GM21786 (cell line): ENCODE data around the gene RNF183.
A peak's percentile ranks its signal among the peaks of the same experiment; 100 is the strongest.
"Not testable (repeated sequence)": the region's sequence is repeated elsewhere in the genome, so short reads cannot be mapped to it uniquely, and the experiment has no call there.

Experiments used
- ATAC-seq: cut with Tn5 transposase; IDR thresholded peaks from one replicate; pipeline ENCODE4 v1.9.1; 2021; ENCODE audit not compliant: unreplicated experiment

The RNF183 gene

DNA sequence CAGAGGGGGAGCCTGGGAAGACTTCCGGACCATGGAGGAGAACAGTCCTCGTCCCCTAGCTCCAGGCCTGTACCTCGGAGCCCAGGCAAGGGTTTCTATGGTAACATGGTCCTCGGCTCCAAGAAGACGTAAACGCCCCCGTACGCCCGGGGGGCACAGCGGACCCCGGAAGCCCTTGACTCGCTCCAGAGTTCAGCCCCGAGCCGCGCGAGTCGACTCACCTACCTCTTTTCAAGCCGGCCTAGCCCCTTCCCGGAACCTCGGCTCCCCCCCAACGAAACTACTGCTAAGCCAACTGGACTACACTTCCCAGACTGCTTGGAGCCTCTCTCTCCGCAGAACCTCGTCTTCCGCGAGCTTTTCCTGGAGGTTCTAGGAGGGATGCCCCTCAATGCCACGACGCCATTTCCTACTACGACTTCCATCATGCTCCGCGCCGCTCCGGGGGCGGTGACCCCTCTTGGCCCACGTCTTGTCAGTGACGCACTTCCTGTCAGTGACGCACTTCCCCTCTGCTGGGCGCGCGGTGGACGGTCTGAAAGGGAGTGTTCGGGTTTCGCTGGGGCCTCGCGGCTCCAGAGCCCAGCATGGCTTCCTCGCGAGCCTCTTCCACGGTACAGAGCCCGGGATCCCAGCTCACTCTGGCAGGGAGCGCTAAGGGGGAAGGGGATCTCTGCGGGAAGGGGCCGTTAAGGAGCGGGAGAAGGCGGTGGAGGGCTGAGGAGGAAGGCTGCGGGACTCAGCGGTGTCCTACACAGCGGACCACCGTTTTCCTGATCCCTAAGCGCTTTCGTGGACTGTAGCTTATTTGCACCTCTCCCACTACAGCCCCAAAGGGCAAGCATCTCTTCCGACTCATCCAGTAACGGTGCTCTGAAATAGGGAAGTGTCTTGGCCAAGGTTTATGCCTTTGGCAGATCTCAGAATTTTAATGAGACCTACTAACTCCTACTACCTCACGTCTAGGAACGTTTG is 27.7 kb downstream of the RNF183 start, which contains the start of the genes CDC26 and PRPF4:
CDC26 (minus strand) TSS at position 416 of the 975 bp plus-strand sequence. CDS start 3,065 bp downstream, outside the sequence.
PRPF4 (plus strand) TSS at position 502 of the 975 bp plus-strand sequence; CDS start at position 588, 86 bp downstream.
- ATAC-seq: peak; percentile 96

DNA sequence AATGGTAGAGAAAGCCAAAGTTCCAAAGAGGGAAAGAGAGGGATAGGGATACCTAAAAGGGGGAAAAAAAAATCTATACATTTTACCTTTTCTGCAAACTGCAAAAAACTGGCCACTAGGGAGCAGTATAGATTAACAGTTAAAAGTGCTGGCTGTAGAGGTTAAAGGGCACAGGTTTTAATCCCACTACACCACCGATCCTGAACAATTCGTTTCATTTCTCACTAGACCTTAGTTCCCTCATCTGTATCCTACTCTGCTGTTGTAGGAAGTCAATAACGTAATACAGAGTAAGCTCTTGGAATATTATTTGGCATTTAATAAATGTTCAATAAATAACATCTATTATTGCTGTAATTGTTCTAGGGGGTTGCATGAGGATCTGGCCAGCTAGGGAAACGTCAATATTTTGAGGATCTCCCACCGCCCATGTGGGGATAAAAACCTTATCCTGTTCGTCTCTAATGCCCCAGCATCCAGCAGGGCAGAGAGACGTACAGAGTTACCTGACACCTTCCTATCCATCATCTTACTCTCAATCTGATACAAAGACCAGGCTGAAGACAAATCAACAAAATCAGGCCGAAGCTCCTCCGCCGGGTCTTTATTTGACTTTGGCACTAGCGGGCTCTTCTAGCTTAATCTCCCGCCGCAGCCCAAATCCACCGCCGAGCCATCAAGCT is 28.6 kb downstream of the RNF183 start:
- ATAC-seq: peak; percentile 3

DNA sequence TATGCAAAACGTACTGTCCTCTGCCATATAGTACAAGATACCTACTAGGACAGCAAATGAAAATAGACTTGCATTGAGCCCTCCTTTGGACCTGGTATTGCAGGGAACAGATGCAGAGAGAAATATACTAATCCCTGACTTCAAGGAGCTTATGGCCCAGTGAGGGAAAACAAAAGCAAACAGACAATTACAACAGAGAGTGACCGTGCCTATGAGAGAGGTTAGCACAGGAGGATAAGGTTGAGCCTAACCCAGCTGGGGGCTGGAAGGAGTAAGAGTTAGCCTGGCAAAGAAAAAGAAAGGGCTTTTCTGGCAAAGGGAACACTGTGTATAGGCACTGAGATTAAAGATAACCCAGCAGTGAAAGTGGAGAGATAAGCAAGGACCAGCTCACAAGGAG is 33.3 kb downstream of the RNF183 start:
- no peak for ATAC-seq

DNA sequence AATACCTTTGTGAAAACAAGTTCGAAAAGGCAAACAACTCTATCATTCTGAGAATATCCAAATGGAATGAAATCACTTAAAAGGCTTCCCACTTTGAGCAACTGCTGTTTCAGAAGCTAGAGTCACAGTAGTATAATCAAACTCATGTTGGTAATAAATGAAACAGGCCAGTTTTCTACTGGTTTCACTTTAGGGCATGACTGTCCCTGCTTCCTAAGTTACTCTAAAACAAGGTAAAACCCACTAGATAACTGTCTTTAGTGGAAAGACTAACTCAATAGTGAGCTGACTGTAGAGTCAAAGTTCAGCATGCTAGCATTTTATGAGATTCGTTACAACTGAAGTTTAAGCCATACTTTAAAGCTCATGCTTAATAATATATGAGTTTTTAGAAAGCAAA is 33.8 kb downstream of the RNF183 start:
- no peak for ATAC-seq

DNA sequence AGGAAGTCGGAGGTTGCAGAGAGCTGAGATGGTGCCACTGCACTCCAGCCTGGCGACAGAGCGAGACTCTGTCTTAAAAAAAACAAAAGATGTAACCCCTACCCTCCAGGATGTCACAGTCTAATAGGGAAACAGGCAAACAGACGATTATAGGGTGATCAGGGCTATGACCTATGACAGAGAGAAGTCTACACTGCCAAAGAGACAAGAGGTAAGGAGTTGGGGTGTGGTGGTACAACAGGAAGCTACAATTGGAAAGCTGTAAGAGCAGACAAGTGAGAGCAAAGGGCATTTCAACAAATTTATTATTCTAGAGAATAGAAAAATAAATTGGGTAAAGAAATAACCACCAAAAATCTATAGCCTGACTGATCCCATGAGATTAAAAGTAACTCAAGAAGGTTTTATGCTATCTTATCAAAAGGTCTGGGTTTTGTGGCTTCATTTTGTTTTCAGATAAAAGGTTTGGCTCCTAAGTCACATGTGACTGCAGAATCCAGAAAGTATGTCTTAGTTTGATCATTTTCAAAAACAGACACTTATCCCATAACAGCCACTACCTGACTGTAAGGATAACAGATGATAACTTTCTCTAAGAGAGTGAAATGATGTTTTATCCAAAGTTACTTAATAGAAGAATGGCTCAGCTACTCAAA is 35.1 kb downstream of the RNF183 start:
- ATAC-seq: no peak

DNA sequence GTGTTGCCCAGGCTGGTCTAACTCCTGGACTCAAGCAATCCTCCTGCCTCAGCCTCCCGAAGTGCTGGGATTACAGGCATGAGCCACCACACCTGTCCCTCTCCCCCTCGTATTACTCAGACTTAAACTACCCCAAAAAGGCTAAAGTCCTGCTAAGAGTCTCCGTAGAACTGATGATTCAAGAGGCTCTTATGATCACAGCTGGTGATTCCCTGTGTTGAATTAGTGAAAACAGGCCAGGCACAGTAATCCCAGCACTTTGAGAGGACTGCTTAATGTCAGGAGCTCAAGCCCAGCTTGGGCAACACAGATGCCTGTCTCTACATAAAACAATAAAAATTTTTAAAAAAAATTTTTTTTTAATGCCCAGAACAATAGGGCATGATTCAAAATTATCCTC is 37.0 kb downstream of the RNF183 start:
- ATAC-seq: no peak

DNA sequence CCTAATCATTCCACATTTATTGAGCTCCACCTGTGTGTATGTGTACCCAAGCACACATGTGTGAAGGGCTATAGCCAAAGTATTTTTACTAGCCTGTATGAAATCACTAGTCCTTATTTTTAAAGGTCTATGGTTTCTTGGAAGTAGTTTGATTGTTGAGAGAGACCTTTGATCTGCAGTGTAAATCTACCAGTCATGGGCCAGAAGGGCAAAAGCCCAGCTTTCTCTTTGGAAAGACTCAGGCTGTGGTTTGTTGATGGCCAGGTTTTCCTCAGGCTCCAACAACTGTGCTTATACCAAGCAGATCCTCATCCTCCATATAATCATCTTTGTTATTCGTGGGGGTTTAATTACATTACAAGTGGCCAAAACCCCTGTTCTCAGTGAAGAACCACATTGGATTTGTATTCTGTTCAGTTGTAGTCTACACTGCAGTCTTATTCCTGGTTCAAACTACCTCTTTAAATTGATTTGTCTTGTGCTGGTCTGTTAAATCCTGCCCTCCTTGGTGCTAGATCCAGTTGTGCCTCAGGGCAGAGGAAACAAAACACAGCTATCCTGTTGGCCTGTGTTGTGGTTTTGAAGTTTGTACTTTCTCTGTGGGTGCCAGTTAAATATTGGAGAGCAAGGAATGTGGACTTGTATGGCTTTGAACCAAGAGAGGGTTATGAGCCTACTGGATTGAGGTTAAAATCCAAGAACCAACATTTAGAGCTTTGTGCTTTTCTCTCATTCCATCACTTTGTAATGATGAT is 41.1 kb downstream of the RNF183 start:
- ATAC-seq: no peak

DNA sequence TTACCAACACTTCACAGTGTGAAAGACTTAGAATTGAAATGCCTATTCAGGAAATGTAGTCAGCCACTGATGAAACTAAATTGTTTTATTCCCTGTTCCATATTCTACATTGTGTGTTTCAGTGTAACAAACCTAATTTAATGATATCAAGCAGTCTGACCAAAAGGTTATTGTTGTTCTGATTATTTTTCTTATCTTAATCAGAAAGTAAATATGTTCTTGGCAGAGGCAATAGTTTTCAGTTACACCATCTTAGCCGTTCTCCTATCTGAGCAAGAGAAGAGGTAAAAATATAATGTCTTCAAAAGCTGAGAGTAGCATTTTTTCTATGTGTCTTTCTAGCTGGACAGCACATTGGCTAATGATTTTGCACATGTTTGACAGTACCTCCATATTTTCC is 44.9 kb downstream of the RNF183 start:
- ATAC-seq: no peak

DNA sequence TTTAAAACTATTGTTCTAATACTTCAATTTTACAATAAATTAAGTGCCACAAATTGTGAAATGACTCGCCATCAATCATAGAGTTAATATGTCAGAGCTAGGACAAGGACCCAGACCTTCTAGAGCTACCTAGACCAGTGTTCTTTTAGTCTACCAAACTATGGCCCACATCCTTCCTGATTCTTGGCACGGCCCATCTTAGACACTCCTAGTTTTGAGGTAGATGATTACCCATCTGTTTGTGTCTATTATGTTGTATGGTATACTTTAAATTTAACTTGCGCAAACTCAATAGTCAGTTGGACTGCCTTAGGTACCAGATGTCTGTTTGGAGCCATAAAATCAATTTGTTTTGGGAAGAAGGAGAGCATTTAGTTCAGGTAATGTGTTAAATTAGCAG is 45.3 kb downstream of the RNF183 start:
- no peak for ATAC-seq

DNA sequence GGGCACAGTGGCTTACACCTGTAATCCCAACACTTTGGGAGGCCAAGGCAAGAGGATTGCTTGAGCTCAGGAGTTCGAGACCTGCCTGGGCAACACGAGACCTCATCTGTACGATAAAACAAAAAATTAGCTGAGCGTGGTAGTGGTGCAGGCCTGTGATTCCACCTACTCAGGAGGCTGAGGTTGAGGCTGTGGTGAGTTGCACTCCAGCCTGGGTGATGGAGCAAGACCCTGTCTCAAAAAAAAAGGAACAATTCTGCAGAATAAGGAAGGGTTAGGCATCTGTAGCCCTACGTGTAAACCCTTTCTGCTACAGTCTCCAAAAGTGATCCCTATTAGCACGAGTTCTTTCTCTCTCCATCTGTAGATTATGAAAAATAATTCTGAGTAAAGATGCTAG is 47.7 kb downstream of the RNF183 start:
- no peak for ATAC-seq

DNA sequence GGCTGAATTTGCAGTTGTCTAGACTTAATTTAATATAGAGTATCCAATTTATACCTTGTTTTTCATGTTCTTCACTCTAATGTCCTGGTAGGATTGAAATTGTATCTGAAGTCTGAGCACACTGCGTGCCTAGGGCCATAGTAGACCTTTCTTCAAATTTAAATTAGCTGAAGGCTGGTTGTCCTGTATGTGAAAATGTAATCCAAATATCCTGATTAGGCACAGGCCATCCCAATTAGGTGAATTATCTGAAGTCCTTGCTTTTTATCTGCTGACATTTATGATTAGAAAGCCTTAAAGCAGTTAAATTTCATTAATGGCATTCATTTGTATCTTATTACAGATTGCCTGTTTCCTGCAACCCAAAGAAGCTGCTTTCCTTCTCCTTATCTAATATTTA is 48.2 kb downstream of the RNF183 start:
- no peak for ATAC-seq

DNA sequence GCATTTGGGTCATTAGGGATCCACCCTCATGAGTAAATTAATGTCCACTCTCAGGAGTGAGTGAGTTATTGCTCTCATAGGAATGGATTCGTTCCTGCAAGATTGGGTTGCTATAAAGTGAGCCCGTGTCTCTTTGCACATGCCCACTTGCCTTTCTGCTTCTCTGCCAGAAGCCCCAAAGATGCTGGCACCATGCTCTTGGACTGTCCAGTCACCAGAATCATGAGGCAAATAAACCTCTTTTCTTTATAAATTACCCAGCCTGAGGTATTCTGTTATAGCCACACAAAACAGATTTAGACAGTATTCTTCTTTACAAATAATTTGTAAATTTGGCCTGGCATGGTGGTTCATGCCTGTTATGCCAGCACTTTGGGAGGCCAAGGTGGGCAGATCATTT is 52.4 kb downstream of the RNF183 start:
- ATAC-seq: no peak

DNA sequence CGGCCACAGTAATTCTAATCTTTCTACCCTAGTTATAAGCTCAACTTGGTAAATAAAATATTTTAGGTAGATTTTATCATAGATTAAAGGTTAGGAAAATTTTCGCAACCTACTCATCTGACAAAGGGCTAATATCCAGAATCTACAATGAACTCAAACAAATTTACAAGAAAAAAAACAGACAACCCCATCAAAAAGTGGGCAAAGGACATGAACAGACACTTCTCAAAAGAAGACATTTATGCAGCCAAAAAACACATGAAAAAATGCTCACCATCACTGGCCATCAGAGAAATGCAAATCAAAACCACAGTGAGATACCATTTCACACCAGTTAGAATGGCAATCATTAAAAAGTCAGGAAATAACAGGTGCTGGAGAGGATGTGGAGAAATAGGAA is 53.5 kb downstream of the RNF183 start:
- ATAC-seq: not testable (repeated sequence)

DNA sequence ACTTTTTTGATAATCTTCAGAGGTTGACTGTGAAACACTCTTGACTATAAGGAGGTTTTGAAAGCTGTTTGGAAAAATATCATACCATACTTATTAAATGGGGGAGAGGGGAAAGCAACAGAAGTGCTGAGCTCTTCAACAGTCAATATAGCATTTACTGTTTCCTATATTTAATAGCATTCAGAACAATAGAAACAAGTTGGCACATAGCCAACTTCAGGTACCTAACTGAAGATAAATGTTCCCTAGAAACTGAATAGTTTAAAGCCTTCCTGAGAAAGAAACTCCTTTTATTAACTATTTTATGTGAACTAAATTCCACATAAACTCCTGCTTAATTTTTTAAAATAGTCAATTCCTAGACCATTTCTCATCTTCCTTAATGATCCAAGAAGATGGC is 55.5 kb downstream of the RNF183 start:
- ATAC-seq: no peak
